OCI-LY1 (cell line): Measurements from ENCODE around the gene INPP5A.

ENCODE experiments used
- H2AFZ ChIP-seq: fragments of 200-600 bp; sonication (generic), shearing (Covaris generic); 2 replicates; pipeline ENCODE4 v1.6.0; 2014; ENCODE audit warnings: antibody characterized with exemption, mild to moderate bottlenecking, low read length
- H3F3A ChIP-seq: fragments of 200-600 bp; sonication (generic), shearing (Covaris generic); 2 replicates; pipeline ENCODE4 v1.6.0; 2014; ENCODE audit warnings: mild to moderate bottlenecking, antibody characterized with exemption, low read length, moderate library complexity; ENCODE audit not compliant: insufficient read depth
- H3K27ac ChIP-seq: fragments of 200-600 bp; sonication (generic); 2 replicates; pipeline ENCODE4 v1.5.1; 2014; ENCODE audit warnings: low read length, mixed run types, mild to moderate bottlenecking, low read depth; ENCODE audit not compliant: poor library complexity, severe bottlenecking
- H3K27me3 ChIP-seq: fragments of 200-600 bp; sonication (generic); 2 replicates; pipeline ENCODE4 v1.6.0; 2014; ENCODE audit warnings: antibody characterized with exemption, mild to moderate bottlenecking, low read length, moderate library complexity; ENCODE audit not compliant: insufficient read depth
- H3K36me3 ChIP-seq: fragments of 200-600 bp; sonication (generic); 2 replicates; pipeline ENCODE4 v1.6.1; 2014; ENCODE audit warnings: mild to moderate bottlenecking, antibody characterized with exemption, low read length, moderate library complexity, mixed read lengths; ENCODE audit not compliant: insufficient read depth
- H3K4me1 ChIP-seq: fragments of 200-600 bp; sonication (generic); 2 replicates; pipeline ENCODE4 v1.5.1; 2014; ENCODE audit warnings: mild to moderate bottlenecking, low read length, moderate library complexity; ENCODE audit not compliant: insufficient read depth, severe bottlenecking
- H3K4me2 ChIP-seq: fragments of 200-600 bp; sonication (generic), shearing (Covaris generic); 2 replicates; pipeline ENCODE4 v1.6.1; 2014; ENCODE audit warnings: low read length
- H3K4me3 ChIP-seq: fragments of 200-600 bp; sonication (generic); 2 replicates; pipeline ENCODE4 v1.5.1; 2014; ENCODE audit warnings: low read length, low read depth, mild to moderate bottlenecking, mixed read lengths; ENCODE audit not compliant: poor library complexity, severe bottlenecking
- H3K79me2 ChIP-seq: fragments of 200-600 bp; shearing (Covaris generic); 2 replicates; pipeline ENCODE4 v1.6.1; 2016; ENCODE audit warnings: mixed run types, low read length, mixed read lengths; ENCODE audit not compliant: insufficient read depth
- H3K9ac ChIP-seq: fragments of 200-600 bp; sonication (generic), shearing (Covaris generic); 2 replicates; pipeline ENCODE4 v1.6.1; 2014; ENCODE audit warnings: mild to moderate bottlenecking, low read length, mixed read lengths
- H3K9me2 ChIP-seq: fragments of 200-600 bp; sonication (generic), shearing (Covaris generic); 2 replicates; pipeline ENCODE4 v1.6.1; 2014; ENCODE audit warnings: low read depth, mild to moderate bottlenecking, low read length, mixed read lengths
- H3K9me3 ChIP-seq: fragments of 200-600 bp; shearing (Covaris generic); 2 replicates; pipeline ENCODE4 v1.6.1; 2014; ENCODE audit warnings: low read length, mixed read lengths
- H4K20me1 ChIP-seq: fragments of 200-600 bp; sonication (generic), shearing (Covaris generic); 2 replicates; pipeline ENCODE4 v1.6.0; 2016; ENCODE audit warnings: mild to moderate bottlenecking, low read length; ENCODE audit not compliant: insufficient read depth
- EZH2 ChIP-seq: fragments of 200-600 bp; sonication (generic), shearing (Covaris generic); IDR thresholded peaks from 2 replicates; pipeline ENCODE4 v1.8.0; 2017; ENCODE audit warnings: borderline replicate concordance, mixed run types, mild to moderate bottlenecking, antibody characterized with exemption, low read length, moderate library complexity, mixed read lengths
- TF ChIP-seq, protein P1 (sequence below): fragments of 200-600 bp; sonication (generic), shearing (Covaris generic); IDR thresholded peaks from 2 replicates; pipeline ENCODE4 v1.5.1; 2017; ENCODE audit warnings: mild to moderate bottlenecking, antibody characterized with exemption, low read length, moderate library complexity, mixed read lengths

Gene INPP5A

DNA sequence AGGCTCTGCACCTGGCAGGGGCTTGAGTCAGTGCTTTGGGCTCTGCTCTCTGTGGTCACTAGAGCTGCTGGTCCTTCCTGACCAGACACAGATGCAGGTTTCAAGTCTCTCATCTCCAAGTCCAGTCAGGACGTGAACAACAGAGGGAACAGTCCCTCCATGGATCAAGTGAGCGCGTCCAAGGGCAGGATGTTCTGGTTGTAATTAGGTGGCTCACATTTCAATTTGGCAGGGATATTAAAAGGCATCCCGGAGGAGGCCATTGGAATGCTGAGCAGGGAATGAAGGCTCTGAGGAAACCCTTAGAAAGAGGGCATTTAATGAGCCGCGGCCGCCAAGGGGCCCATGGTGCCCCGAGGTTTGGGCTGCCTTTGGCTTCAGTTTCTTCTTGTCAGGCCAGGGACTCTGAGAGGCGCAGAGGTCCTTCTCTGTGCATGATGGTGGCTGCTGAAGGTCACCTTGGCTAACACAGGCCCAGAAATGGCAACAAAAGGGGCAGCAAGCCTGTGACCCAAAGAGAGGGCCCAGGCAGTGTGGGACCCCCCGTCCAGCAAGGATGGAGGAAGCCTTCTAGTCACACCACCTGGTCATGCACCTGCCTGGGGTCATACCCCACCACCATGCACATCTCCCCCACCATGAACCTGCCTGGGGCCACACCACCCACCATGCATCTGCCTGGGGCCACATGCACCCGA, 30.7 kb upstream of the INPP5A start:
- Histone ChIP-seq H3K4me2 (no peak overlapping the region), H3K9me3 (no peaks in the 10 kb centered on the region), H3K9me2 (no peaks in the 10 kb centered on the region), H3K4me1 (no peaks in the 10 kb centered on the region), H3K27me3 (no peaks in the 10 kb centered on the region), H3K79me2 (no peaks in the 10 kb centered on the region), H3F3A (no peaks in the 10 kb centered on the region), H3K4me3 (no peak overlapping the region), H3K36me3 (no peaks in the 10 kb centered on the region), H3K27ac (no peak overlapping the region), H2AFZ (no peak overlapping the region), H3K9ac (no peak overlapping the region), H4K20me1 (no peaks in the 10 kb centered on the region)
- TF ChIP-seq, protein P1, sequence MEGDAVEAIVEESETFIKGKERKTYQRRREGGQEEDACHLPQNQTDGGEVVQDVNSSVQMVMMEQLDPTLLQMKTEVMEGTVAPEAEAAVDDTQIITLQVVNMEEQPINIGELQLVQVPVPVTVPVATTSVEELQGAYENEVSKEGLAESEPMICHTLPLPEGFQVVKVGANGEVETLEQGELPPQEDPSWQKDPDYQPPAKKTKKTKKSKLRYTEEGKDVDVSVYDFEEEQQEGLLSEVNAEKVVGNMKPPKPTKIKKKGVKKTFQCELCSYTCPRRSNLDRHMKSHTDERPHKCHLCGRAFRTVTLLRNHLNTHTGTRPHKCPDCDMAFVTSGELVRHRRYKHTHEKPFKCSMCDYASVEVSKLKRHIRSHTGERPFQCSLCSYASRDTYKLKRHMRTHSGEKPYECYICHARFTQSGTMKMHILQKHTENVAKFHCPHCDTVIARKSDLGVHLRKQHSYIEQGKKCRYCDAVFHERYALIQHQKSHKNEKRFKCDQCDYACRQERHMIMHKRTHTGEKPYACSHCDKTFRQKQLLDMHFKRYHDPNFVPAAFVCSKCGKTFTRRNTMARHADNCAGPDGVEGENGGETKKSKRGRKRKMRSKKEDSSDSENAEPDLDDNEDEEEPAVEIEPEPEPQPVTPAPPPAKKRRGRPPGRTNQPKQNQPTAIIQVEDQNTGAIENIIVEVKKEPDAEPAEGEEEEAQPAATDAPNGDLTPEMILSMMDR: no peak
- TF ChIP-seq EZH2: no peak

DNA sequence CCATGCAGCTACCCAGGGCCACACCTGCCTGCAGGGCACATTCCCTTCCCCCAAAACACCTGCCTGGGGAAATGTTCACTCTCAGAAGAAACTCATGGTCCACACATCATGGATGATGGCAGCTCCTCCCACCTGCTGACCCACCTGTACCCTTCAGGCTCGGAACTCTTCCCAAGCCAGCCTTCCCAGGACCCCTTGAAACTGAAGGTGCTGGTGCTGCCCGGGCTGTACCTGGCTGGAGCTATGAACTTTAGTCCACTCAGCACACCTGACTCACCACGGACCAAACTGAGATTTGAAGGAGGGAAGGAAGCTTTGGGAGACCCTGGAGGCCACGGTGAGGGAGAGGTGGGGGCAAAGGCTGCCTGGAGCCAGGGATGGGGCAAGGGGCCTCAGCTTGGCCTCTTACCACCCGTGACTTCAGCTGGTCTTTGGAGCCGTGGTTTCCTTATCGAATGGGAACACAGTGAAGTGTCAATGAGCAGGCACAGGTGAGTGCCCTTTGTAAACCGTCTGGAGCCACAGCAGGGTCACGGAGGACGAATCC, 30.1 kb upstream of the INPP5A start:
- H3K79me2 ChIP-seq: no peaks in the 10 kb centered on the region
- no peak overlapping the region for H3K27ac ChIP-seq
- no peaks in the 10 kb centered on the region for H4K20me1 ChIP-seq
- H3K9me3 ChIP-seq: no peaks in the 10 kb centered on the region
- no peaks in the 10 kb centered on the region for H3K4me1 ChIP-seq
- H3K4me3 ChIP-seq: no peak overlapping the region
- TF ChIP-seq, protein P1: no peak
- TF ChIP-seq EZH2: no peak
- H3K9me2 ChIP-seq: no peaks in the 10 kb centered on the region
- H3K4me2 ChIP-seq: no peak overlapping the region
- H2AFZ ChIP-seq: no peak overlapping the region
- H3K27me3 ChIP-seq: no peaks in the 10 kb centered on the region
- H3K36me3 ChIP-seq: no peaks in the 10 kb centered on the region
- no peak overlapping the region for H3K9ac ChIP-seq
- H3F3A ChIP-seq: no peaks in the 10 kb centered on the region

DNA sequence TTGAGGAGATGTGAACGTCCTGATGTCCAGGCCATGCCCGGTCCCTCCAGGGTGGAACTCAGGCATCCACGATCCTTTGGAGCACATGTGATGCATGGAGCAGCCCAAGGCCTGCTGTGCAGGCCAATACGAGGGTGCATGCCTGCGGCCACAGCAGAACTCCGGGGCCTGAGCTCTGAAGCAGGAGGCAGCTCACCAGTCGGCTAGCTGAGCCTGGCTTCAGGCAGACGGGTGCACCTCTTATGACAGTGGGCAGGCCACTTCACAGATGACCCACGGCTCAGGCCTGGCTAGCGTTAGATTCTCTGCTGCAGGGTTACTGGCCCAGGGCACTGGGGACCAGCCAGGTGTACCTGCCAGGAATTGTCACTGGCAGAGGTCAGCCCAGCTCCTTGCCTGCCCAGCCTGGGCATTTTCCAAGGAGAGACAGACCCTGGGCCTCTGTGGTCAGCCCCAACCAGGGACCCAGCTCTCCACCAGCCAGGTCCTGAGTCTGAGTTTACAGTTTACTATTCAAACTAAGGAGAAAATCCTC, 29.6 kb upstream of the INPP5A start:
- Histone ChIP-seq H3K27ac (no peak overlapping the region), H3K4me2 (no peak overlapping the region), H3K36me3 (no peaks in the 10 kb centered on the region), H4K20me1 (no peaks in the 10 kb centered on the region), H3K4me1 (no peaks in the 10 kb centered on the region), H3K9me2 (no peaks in the 10 kb centered on the region), H3K9ac (no peak overlapping the region), H3K79me2 (no peaks in the 10 kb centered on the region), H3K27me3 (no peaks in the 10 kb centered on the region), H2AFZ (no peak overlapping the region), H3K4me3 (no peak overlapping the region), H3F3A (no peaks in the 10 kb centered on the region), H3K9me3 (no peaks in the 10 kb centered on the region)
- TF ChIP-seq, protein P1: no peak
- no peak for TF ChIP-seq EZH2
